SK-N-MC (cell line): Measurements from ENCODE around the gene FNDC3B.

Source experiments
- DNase-seq: peaks from one replicate; pipeline ENCODE4 v3.0.0-alpha.2; 2011; ENCODE audit warnings: low read depth, low spot score
- H3K27ac ChIP-seq: fragments of 200-600 bp; sonication (generic); 2 replicates; pipeline ENCODE4 v1.5.1; 2016; ENCODE audit warnings: mixed run types
- H3K36me3 ChIP-seq: fragments of 200-600 bp; sonication (generic); 2 replicates; pipeline ENCODE4 v1.6.1; 2017; ENCODE audit warnings: antibody characterized with exemption, low read length, mixed read lengths; ENCODE audit not compliant: insufficient read depth
- H3K4me3 ChIP-seq: fragments of 200-600 bp; sonication (generic); 2 replicates; pipeline ENCODE4 v1.5.1; 2016
- H3K9ac ChIP-seq: fragments of 200-600 bp; sonication (generic); 2 replicates; pipeline ENCODE4 v1.8.0; 2017; ENCODE audit warnings: mixed run types, mixed read lengths; ENCODE audit not compliant: insufficient read length
- H3K9me3 ChIP-seq: fragments of 200-600 bp; sonication (generic); 2 replicates; pipeline ENCODE4 v1.6.1; 2017; ENCODE audit warnings: low read depth, mild to moderate bottlenecking, antibody characterized with exemption, low read length, moderate library complexity, mixed read lengths
- EZH2 ChIP-seq: fragments of 200-600 bp; sonication (generic); IDR thresholded peaks from one replicate; pipeline ENCODE4 v1.6.1; 2017; ENCODE audit warnings: antibody characterized with exemption
- FOXP2 ChIP-seq: optimal IDR thresholded peaks from 2 replicates; pipeline ENCODE3; 2011; ENCODE audit warnings: mild to moderate bottlenecking, moderate library complexity; ENCODE audit not compliant: insufficient read depth; ENCODE audit errors: extremely low read length, control extremely low read depth
- POLR2AphosphoS5 ChIP-seq: IDR thresholded peaks from 2 replicates; pipeline ENCODE4 v1.6.1; 2012; ENCODE audit warnings: mild to moderate bottlenecking, low read depth, low read length, borderline replicate concordance

The FNDC3B gene

GRCh38 chr3:172104471-172105072, 65.2 kb downstream of the FNDC3B start:
- TF ChIP-seq EZH2, result no peak
- TF ChIP-seq FOXP2, result no peak
- no peak for TF ChIP-seq POLR2AphosphoS5
- no peaks in the 10 kb centered on the region for H3K36me3 ChIP-seq
- no peak overlapping the region for H3K4me3 ChIP-seq
- no peaks in the 10 kb centered on the region for H3K9me3 ChIP-seq
- H3K27ac ChIP-seq, result no peak overlapping the region
- no peak overlapping the region for H3K9ac ChIP-seq
- no peak for DNase-seq

- Histone ChIP-seq H3K27ac (no peak overlapping the region), H3K9ac (no peak overlapping the region), H3K9me3 (no peaks in the 10 kb centered on the region), H3K4me3 (no peak overlapping the region), H3K36me3 (no peaks in the 10 kb centered on the region)
- TF ChIP-seq POLR2AphosphoS5, result no peak
- TF ChIP-seq FOXP2, result no peak
- TF ChIP-seq EZH2, result no peak
- no peak for DNase-seq
These were observed 66.9 kb downstream of the FNDC3B start for GRCh38 chr3:172106037-172106954.

GRCh38 chr3:172106989-172107388, 67.6 kb downstream of the FNDC3B start:
- no peaks in the 10 kb centered on the region for H3K9me3 ChIP-seq
- no peaks in the 10 kb centered on the region for H3K36me3 ChIP-seq
- no peak overlapping the region for H3K4me3 ChIP-seq
- TF ChIP-seq POLR2AphosphoS5, result no peak
- no peak for TF ChIP-seq FOXP2
- TF ChIP-seq EZH2, result no peak
- no peak for DNase-seq
- H3K9ac ChIP-seq, result no peak overlapping the region
- H3K27ac ChIP-seq, result no peak overlapping the region

- TF ChIP-seq POLR2AphosphoS5, result no peak
- DNase-seq, result no peak
- Histone ChIP-seq H3K27ac (no peak overlapping the region), H3K9me3 (no peaks in the 10 kb centered on the region), H3K4me3 (no peak overlapping the region), H3K36me3 (0 out of 2 replicates have a peak, but pooled peaks cover under 1% of the 10 kb centered on the region), H3K9ac (no peak overlapping the region)
These were observed 68.0 kb downstream of the FNDC3B start for GRCh38 chr3:172107403-172107802.

GRCh38 chr3:172110127-172110779, 70.9 kb downstream of the FNDC3B start:
- TF ChIP-seq POLR2AphosphoS5, result no peak
- TF ChIP-seq EZH2, result no peak
- no peak for DNase-seq
- Histone ChIP-seq H3K36me3 (0 out of 2 replicates have a peak, but pooled peaks cover 6% of the 10 kb centered on the region), H3K9ac (no peak overlapping the region), H3K27ac (no peak overlapping the region), H3K4me3 (no peak overlapping the region), H3K9me3 (no peaks in the 10 kb centered on the region)

- no peak for DNase-seq
- TF ChIP-seq FOXP2 (no peak), EZH2 (no peak), POLR2AphosphoS5 (no peak)
- Histone ChIP-seq H3K9ac (no peak overlapping the region), H3K9me3 (no peaks in the 10 kb centered on the region), H3K27ac (no peak overlapping the region), H3K36me3 (0 out of 2 replicates have a peak, but pooled peaks cover 12% of the 10 kb centered on the region), H3K4me3 (no peak overlapping the region)
These were observed 71.8 kb downstream of the FNDC3B start for GRCh38 chr3:172111163-172111562.

GRCh38 chr3:172112078-172112733, 72.8 kb downstream of the FNDC3B start:
- H3K9me3 ChIP-seq, result no peaks in the 10 kb centered on the region

GRCh38 chr3:172112734-172113120, 73.3 kb downstream of the FNDC3B start:
- peaks cover 12% of the 10 kb centered on the region for H3K36me3 ChIP-seq
- no peak for TF ChIP-seq FOXP2
- no peak for TF ChIP-seq EZH2
- TF ChIP-seq POLR2AphosphoS5, result no peak
- H3K4me3 ChIP-seq, result no peak overlapping the region
- H3K9me3 ChIP-seq, result no peaks in the 10 kb centered on the region
- no peak for DNase-seq
- no peak overlapping the region for H3K9ac ChIP-seq
- no peak overlapping the region for H3K27ac ChIP-seq

More at GRCh38 chr3:172112078-172112733, 72.8 kb downstream of the FNDC3B start:
- H3K36me3 ChIP-seq, result peaks cover 12% of the 10 kb centered on the region
- no peak overlapping the region for H3K9ac ChIP-seq
- TF ChIP-seq EZH2, result no peak
- no peak for TF ChIP-seq POLR2AphosphoS5
- TF ChIP-seq FOXP2, result no peak
- no peak overlapping the region for H3K4me3 ChIP-seq
- DNase-seq, result no peak
- no peak overlapping the region for H3K27ac ChIP-seq
